Mucosa of rectum (tissue), 2 donors: ENCODE results near the gene PCNX2.
"Not testable (repeated sequence)": the region's sequence is repeated elsewhere in the genome, so short reads cannot be mapped to it uniquely, and the experiment has no call there.

Experiments used
- H3K27ac ChIP-seq, 2 donors: one replicate each; pipeline ENCODE4 v1.7.0; 2013; ENCODE audit warnings: inconsistent platforms in 2 of 2, low read depth in 2 of 2, low read length in 2 of 2
- H3K27me3 ChIP-seq, 2 donors: one replicate each; pipeline ENCODE4 v1.7.0; 2013; ENCODE audit warnings: low read length in 2 of 2; ENCODE audit not compliant: control insufficient read depth in 2 of 2, insufficient read depth in 2 of 2
- H3K36me3 ChIP-seq, 2 donors: one replicate each; pipeline ENCODE4 v1.7.0; 2013; ENCODE audit warnings: low read length in 2 of 2; ENCODE audit not compliant: control insufficient read depth in 2 of 2, insufficient read depth in 2 of 2
- H3K4me1 ChIP-seq, 2 donors: one replicate each; pipeline ENCODE4 v1.7.0; 2013; ENCODE audit warnings: low read length in 2 of 2, mild to moderate bottlenecking in 1 of 2; ENCODE audit not compliant: control insufficient read depth in 2 of 2, insufficient read depth in 2 of 2
- H3K4me3 ChIP-seq, 2 donors: one replicate each; pipeline ENCODE4 v1.7.0; 2013; ENCODE audit warnings: low read length in 2 of 2
- H3K9ac ChIP-seq, 2 donors: one replicate each; pipeline ENCODE4 v1.7.0; 2013; ENCODE audit warnings: low read length in 2 of 2, low read depth in 1 of 2, mild to moderate bottlenecking in 1 of 2
- H3K9me3 ChIP-seq, 2 donors: one replicate each; pipeline ENCODE4 v1.7.0; 2013; ENCODE audit warnings: low read length in 2 of 2; ENCODE audit not compliant: control insufficient read depth in 2 of 2
- donor health status: healthy.
- donor health status: Normal muscosa, but diverticular disease.

PCNX2 gene

GRCh38 chr1:233080827-233081226 lies 214.7 kb downstream of the PCNX2 start:
- not testable (repeated sequence) for H3K9me3 ChIP-seq, H3K27ac ChIP-seq, H3K36me3 ChIP-seq, H3K27me3 ChIP-seq, H3K4me1 ChIP-seq, H3K9ac ChIP-seq, H3K4me3 ChIP-seq

- no peaks in the 10 kb centered on the region for H3K4me1 ChIP-seq
- H3K36me3 ChIP-seq = no peaks in the 10 kb centered on the region
- H3K27me3 ChIP-seq = no peaks in the 10 kb centered on the region
- no peaks in the 10 kb centered on the region for H3K9me3 ChIP-seq
- H3K4me3 ChIP-seq = no peak overlapping the region
- H3K27ac ChIP-seq = no peak overlapping the region
- no peak overlapping the region for H3K9ac ChIP-seq
Measured at GRCh38 chr1:233080286-233080685, 215.2 kb downstream of the PCNX2 start.

DNA sequence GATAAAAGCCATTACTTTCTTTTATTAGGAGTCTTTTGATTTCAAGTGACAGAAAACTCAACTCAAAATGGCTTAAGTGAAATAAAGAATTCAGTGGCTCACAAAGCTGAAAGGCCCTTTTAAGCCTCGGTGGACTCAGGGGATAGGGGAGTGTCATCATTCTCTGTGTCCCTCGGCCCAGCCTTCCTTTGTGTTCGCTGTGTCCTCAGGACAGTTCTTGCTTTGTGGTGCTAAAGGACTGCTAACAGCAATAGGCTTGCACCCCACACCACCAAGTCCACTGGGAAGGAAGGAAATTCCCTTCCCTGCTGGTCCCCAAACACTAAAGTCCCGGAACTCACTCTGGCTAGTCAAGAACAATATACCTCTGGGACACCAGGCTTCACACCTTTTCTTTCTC lies 216.0 kb downstream of the PCNX2 start:
- Histone ChIP-seq H3K36me3 (no peaks in the 10 kb centered on the region), H3K27me3 (no peaks in the 10 kb centered on the region), H3K4me1 (no peaks in the 10 kb centered on the region), H3K9me3 (no peaks in the 10 kb centered on the region), H3K4me3 (no peak overlapping the region), H3K9ac (no peak overlapping the region), H3K27ac (no peak overlapping the region)

GRCh38 chr1:233078396-233078795 lies 217.1 kb downstream of the PCNX2 start:
- Histone ChIP-seq H3K27ac (no peak overlapping the region), H3K4me1 (no peaks in the 10 kb centered on the region), H3K4me3 (no peak overlapping the region), H3K27me3 (no peaks in the 10 kb centered on the region), H3K36me3 (no peaks in the 10 kb centered on the region), H3K9ac (no peak overlapping the region), H3K9me3 (no peaks in the 10 kb centered on the region)

- Histone ChIP-seq H3K27ac (no peak overlapping the region), H3K4me3 (no peak overlapping the region), H3K9ac (no peak overlapping the region), H3K36me3 (no peaks in the 10 kb centered on the region), H3K9me3 (no peaks in the 10 kb centered on the region), H3K4me1 (no peaks in the 10 kb centered on the region), H3K27me3 (no peaks in the 10 kb centered on the region)
Measured at GRCh38 chr1:233075915-233076295, 219.6 kb downstream of the PCNX2 start.

- Histone ChIP-seq H3K9ac (no peak overlapping the region), H3K27ac (no peak overlapping the region), H3K4me3 (no peak overlapping the region), H3K27me3 (no peaks in the 10 kb centered on the region), H3K4me1 (no peaks in the 10 kb centered on the region), H3K9me3 (peaks cover 0 to 2% of the 10 kb centered on the region in 2 donors), H3K36me3 (no peaks in the 10 kb centered on the region)
Measured at GRCh38 chr1:233066087-233066486, 229.4 kb downstream of the PCNX2 start.

DNA sequence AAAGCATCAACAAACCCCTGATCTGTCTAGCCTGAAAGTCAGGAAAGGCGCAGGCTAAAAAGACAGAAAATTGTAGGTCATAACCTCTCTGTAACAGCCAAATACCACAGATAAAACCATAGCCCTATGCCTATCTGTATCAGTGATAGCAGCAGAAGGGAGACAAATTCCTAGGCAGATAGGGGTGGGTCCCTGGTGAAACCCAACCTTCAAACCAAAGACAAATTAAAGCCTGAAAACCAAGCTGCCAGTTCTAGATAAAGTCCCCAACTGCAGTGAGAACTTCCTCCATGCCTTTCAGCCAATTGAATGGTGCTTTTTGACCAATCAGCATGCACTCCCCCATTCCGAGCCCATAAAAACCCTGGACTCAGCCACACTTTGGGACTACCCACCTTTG lies 229.8 kb downstream of the PCNX2 start:
- Histone ChIP-seq H3K4me3 (no peak overlapping the region), H3K9ac (no peak overlapping the region), H3K27me3 (no peaks in the 10 kb centered on the region), H3K27ac (no peak overlapping the region), H3K4me1 (no peaks in the 10 kb centered on the region), H3K9me3 (peaks cover 0 to 2% of the 10 kb centered on the region in 2 donors), H3K36me3 (no peaks in the 10 kb centered on the region)

DNA sequence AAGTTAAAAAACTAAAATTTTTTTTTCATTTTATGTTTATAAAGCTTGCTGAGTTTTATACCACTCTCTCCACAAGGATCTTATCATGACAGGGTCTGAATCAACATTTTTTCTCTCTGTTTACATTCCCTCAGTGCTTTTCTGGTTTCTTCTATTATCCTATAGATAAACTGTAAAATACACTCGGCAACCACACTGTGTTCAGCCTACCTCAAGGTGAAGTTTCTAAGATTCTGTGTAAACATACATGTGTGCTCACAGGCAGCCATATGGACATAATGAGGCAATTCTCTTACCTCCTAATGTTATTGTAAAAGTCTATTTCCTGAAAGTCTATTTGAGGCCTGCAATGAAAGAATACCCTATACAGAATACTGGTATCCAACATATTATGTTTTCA lies 230.5 kb downstream of the PCNX2 start:
- peaks cover 0 to 2% of the 10 kb centered on the region in 2 donors for H3K9me3 ChIP-seq
- no peaks in the 10 kb centered on the region for H3K27me3 ChIP-seq
- no peak overlapping the region for H3K4me3 ChIP-seq
- H3K4me1 ChIP-seq = no peaks in the 10 kb centered on the region
- H3K36me3 ChIP-seq = no peaks in the 10 kb centered on the region
- no peak overlapping the region for H3K27ac ChIP-seq
- H3K9ac ChIP-seq = no peak overlapping the region

DNA sequence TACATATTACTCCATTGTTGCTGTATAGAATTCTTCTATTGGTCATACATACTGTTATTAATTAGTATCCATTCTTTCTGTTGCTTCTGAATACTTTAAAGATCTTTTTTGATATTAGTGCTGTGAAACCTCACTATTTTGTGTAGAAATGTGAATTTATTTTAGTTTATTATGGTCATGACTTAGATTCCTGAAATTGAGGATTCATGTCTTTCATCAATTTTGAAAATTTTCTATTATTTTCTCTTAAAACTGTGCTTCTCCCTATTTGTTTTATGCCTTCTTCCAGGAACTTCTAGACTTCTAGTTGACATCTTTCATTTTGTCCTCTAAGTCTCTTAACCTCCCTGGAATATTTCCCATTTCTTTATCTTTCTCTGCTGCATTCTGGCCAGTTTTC lies 232.1 kb downstream of the PCNX2 start:
- Histone ChIP-seq H3K4me1 (no peaks in the 10 kb centered on the region), H3K36me3 (no peaks in the 10 kb centered on the region), H3K27ac (no peak overlapping the region), H3K4me3 (no peak overlapping the region), H3K9me3 (peaks cover 0 to 2% of the 10 kb centered on the region in 2 donors), H3K9ac (no peak overlapping the region), H3K27me3 (no peaks in the 10 kb centered on the region)

DNA sequence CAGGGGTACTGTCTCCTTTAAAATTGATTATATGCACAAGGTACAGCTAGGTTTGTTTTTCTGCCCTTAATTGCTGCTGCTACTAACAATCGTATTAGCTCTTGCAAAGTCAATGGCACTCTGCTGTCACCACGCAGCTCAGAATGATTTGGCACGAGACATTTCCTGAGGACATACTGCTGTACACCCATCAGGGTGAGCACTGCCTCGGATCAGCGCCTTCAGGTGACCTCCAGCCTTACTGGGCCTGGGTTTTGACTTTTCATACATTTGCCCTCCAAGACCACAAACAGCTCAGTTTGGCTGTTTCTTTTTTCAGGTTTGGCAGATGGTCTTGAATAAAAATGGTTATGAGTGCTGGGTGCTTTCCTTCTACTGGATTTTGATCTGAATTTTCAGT lies 234.3 kb downstream of the PCNX2 start:
- H3K36me3 ChIP-seq = no peaks in the 10 kb centered on the region
- H3K27ac ChIP-seq = no peak overlapping the region

DNA sequence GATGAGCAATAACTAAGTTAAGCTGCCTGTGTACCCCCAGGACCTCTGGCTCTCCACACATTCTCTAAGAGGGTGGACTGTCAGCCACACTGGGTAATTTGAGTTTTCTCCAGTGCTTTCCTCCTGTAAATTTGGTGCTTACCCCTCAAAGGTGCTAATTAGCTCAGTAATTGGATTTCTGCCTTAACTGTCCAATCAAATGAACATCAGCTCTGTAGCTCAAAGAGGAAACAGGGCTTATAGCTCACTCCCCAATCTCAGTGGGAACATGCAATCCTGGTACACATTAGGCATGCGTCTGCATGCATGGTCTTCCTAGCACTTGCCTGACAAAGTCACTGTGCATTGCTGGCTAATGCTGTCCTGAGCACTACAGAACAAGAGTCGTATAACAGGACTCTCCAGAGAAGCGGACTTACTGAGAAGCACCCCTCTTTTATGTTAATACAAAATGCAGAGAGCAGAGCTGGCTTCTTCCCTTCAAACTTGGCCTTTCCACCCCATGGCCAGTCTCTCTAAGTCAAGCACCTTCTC lies 235.0 kb downstream of the PCNX2 start:
- Histone ChIP-seq H3K36me3 (no peaks in the 10 kb centered on the region), H3K9me3 (no peaks in the 10 kb centered on the region), H3K27ac (no peak overlapping the region), H3K9ac (no peak overlapping the region), H3K4me1 (no peaks in the 10 kb centered on the region), H3K27me3 (no peaks in the 10 kb centered on the region), H3K4me3 (no peak overlapping the region)

More for the DNA sequence above, 234.3 kb downstream of the PCNX2 start:
- H3K4me3 ChIP-seq = no peak overlapping the region
- H3K4me1 ChIP-seq = no peaks in the 10 kb centered on the region
- H3K9ac ChIP-seq = no peak overlapping the region
- H3K27me3 ChIP-seq = no peaks in the 10 kb centered on the region
- H3K9me3 ChIP-seq = peaks cover 0 to 2% of the 10 kb centered on the region in 2 donors
